HEK293T (cell line): Measurements from ENCODE around the gene PLXNA2.

Experiments used
- CTCF ChIA-PET: fragments of 350-600 bp; formaldehyde crosslinking; extraction: SDS; loops from one replicate; lab custom pipeline; 2021; ENCODE audit warnings: antibody characterized with exemption, inconsistent platforms; lab: Yijun Ruan, JAX
- POLR2A ChIA-PET: fragments of 350-600 bp; formaldehyde crosslinking; extraction: SDS; loops from one replicate; lab custom pipeline; 2020; ENCODE audit warnings: antibody characterized with exemption, inconsistent platforms; lab: Yijun Ruan, JAX
- DNase-seq: peaks from one replicate; pipeline ENCODE4 v3.0.0; 2012; ENCODE audit warnings: mixed read lengths; ENCODE audit errors: extremely low spot score
- ARNT ChIP-seq: fragments of 450-650 bp; IDR thresholded peaks from 2 replicates; pipeline ENCODE4 v1.6.1; 2017; ENCODE audit warnings: mild to moderate bottlenecking
- BHLHE40 ChIP-seq: fragments of 450-650 bp; IDR thresholded peaks from 2 replicates; pipeline ENCODE4 v1.6.1; 2016; ENCODE audit warnings: mild to moderate bottlenecking, moderate library complexity, borderline replicate concordance
- CTBP1 ChIP-seq: fragments of 450-650 bp; IDR thresholded peaks from 2 replicates; pipeline ENCODE4 v1.6.1; 2016; ENCODE audit warnings: borderline replicate concordance
- ELF4 ChIP-seq: fragments of 450-650 bp; IDR thresholded peaks from 2 replicates; pipeline ENCODE4 v1.6.1; 2017; ENCODE audit warnings: antibody characterized with exemption
- FOXA1 ChIP-seq: fragments of 450-650 bp; IDR thresholded peaks from 2 replicates; pipeline ENCODE4 v1.6.1; 2016; ENCODE audit warnings: mild to moderate bottlenecking
- FOXK2 ChIP-seq: fragments of 450-650 bp; IDR thresholded peaks from 2 replicates; pipeline ENCODE4 v1.6.1; 2016; ENCODE audit warnings: mild to moderate bottlenecking
- FOXM1 ChIP-seq: fragments of 450-650 bp; IDR thresholded peaks from 2 replicates; pipeline ENCODE4 v1.6.1; 2017; ENCODE audit warnings: mild to moderate bottlenecking, borderline replicate concordance
- HDGF ChIP-seq: fragments of 450-650 bp; IDR thresholded peaks from 2 replicates; pipeline ENCODE4 v1.6.1; 2017; ENCODE audit warnings: antibody characterized with exemption, borderline replicate concordance
- L3MBTL2 ChIP-seq: fragments of 450-650 bp; conservative IDR thresholded peaks from 2 replicates; pipeline ENCODE4 v1.6.1; 2016; ENCODE audit warnings: mild to moderate bottlenecking
- LEF1 ChIP-seq: fragments of 450-650 bp; IDR thresholded peaks from 2 replicates; pipeline ENCODE4 v1.6.1; 2017; ENCODE audit warnings: mild to moderate bottlenecking, borderline replicate concordance
- NFRKB ChIP-seq: fragments of 450-650 bp; IDR thresholded peaks from 2 replicates; pipeline ENCODE4 v1.6.1; 2016; ENCODE audit warnings: mild to moderate bottlenecking, moderate library complexity
- SP1 ChIP-seq: fragments of 450-650 bp; IDR thresholded peaks from 2 replicates; pipeline ENCODE4 v1.6.1; 2017
- SUZ12 ChIP-seq: fragments of 450-650 bp; IDR thresholded peaks from 2 replicates; pipeline ENCODE4 v1.6.1; 2016; ENCODE audit warnings: mild to moderate bottlenecking
- TARDBP ChIP-seq: fragments of 450-650 bp; IDR thresholded peaks from 2 replicates; pipeline ENCODE4 v1.6.1; 2016
- ZNF384 ChIP-seq: fragments of 450-650 bp; IDR thresholded peaks from 2 replicates; pipeline ENCODE4 v1.6.1; 2016
- TF ChIP-seq, protein P1 (sequence below): fragments of 450-650 bp; IDR thresholded peaks from 2 replicates; pipeline ENCODE4 v1.6.1; 2016

Gene PLXNA2

DNA sequence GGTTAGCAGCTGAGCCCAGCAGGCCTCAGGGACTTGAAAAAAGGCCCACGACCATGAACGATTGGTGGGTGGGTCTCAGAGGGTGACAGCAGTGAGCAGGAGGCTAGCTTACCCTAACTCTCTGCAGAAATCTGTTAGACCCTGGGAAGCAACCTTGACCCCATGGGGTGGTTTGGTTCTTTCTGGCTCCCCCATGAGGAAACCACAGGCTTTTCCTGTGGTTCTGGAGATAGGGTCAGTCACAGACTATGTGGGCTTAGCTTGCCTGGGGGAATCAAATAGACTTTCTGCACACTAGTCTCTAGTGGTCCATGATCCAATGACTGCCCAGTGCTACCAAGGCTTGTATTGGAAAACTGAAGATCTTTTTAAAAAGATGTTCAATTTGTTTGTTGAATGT, 118.1 kb downstream of the PLXNA2 start:
- POLR2A ChIA-PET, result no interaction called here
- CTCF ChIA-PET, result no interaction called here
- no peak for DNase-seq
- no peak for TF ChIP-seq SP1
- TF ChIP-seq BHLHE40, result no peak
- TF ChIP-seq ZNF384, result no peak
- TF ChIP-seq SUZ12, result no peak
- TF ChIP-seq L3MBTL2, result no peak
- no peak for TF ChIP-seq HDGF
- no peak for TF ChIP-seq FOXA1
- no peak for TF ChIP-seq NFRKB
- TF ChIP-seq, protein P1, sequence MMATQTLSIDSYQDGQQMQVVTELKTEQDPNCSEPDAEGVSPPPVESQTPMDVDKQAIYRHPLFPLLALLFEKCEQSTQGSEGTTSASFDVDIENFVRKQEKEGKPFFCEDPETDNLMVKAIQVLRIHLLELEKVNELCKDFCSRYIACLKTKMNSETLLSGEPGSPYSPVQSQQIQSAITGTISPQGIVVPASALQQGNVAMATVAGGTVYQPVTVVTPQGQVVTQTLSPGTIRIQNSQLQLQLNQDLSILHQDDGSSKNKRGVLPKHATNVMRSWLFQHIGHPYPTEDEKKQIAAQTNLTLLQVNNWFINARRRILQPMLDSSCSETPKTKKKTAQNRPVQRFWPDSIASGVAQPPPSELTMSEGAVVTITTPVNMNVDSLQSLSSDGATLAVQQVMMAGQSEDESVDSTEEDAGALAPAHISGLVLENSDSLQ, result no peak
- TF ChIP-seq ELF4, result no peak
- no peak for TF ChIP-seq FOXK2
- TF ChIP-seq LEF1, result no peak
- TF ChIP-seq TARDBP, result no peak
- no peak for TF ChIP-seq ARNT
- TF ChIP-seq FOXM1, result no peak
- no peak for TF ChIP-seq CTBP1

DNA sequence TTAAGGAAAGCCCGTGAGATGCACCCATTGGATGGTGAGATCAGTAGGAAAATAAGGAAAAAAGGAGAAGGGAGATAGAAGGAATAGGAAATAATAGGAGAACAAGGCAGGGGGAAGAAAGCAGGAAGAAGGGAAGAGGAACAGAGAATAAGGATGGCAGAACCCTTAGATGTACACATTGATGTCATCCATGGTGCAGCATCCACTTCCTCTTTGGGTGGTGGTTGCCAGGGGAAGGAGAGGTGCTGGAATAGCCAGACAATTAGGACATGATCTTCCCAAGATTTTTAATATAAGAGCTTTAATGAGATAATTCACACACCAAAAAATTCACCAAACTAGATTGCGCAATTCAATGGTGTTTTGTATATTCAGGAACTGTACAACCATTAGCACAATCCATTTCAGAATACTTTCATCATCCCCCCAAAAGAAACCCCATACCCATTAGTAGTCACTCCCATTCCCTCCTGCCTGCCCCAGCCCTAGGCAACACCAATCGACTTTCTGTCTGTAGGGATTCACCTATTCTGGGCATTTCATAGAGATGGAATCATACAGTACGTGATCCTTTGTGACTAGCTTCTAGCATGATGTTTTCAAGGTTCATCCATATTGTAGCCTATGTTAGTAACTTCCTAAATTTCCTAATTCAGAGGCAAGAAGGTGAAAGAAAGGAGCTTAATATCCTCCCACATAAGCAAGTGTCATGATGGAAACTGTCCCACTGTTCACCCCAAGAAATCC, 121.4 kb downstream of the PLXNA2 start:
- DNase-seq, result no peak
- TF ChIP-seq CTBP1 (no peak), BHLHE40 (no peak), FOXA1 (no peak), NFRKB (no peak), TARDBP (no peak), SP1 (no peak), HDGF (no peak), FOXK2 (no peak), ARNT (no peak), FOXM1 (no peak), SUZ12 (no peak), ELF4 (no peak), ZNF384 (no peak)
- TF ChIP-seq, protein P1, result no peak
- POLR2A ChIA-PET, result no interaction called here
- CTCF ChIA-PET, result interaction anchor here (1.2 to 1.4 kb wide), 2 partner anchors 9 to 13 kb away, joined by 4 to 9 read pairs; no protein-coding TSS in a partner anchor

DNA sequence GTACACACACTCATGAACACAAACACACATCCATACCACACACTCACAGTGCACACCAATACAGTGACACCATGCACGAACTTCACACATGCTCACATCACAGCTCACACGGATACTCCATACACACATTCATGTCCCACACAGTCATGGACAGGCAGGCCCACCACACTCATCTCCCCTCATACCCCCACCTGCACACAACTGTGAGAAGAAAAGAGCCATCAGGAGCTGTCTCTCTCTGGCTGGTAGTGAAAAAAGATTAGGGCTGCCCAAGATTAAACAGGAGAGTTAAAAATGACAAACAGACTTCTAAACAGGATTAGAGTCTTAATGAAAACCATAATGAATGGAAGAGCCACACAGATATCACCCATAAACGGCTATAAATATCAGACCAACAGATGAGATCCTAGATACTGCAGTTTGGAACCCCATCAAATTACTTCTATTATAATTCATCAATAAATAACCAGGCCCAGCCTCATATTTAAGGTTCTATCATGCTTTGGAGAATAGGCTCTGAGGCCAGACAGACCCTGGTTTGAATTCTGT, 122.3 kb downstream of the PLXNA2 start:
- ChIA-PET POLR2A (no interaction called here), CTCF (no interaction called here)
- no peak for DNase-seq
- TF ChIP-seq FOXM1 (no peak), ZNF384 (no peak), HDGF (no peak), FOXA1 (no peak), LEF1 (no peak), ARNT (no peak), CTBP1 (no peak), L3MBTL2 (no peak), ELF4 (no peak), FOXK2 (no peak), SP1 (no peak), SUZ12 (no peak)

DNA sequence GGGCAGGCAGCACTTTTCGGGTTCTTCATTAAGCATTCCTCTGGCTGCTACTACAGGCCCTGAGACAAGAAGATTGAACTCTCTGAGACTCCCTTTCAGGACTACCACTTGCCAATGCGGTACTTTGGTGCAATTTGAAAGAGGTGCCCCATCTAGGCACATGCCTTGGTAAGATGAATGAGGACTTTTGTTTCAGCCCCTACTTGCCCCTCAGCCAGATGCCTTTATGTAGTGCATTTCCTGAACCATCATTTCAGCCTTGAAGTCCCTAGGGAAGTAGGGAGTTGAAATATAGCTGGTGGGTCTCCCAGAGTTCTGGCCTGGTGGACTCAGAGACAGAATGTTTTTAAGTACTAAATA, 123.8 kb downstream of the PLXNA2 start:
- TF ChIP-seq L3MBTL2, result no peak
- no peak for TF ChIP-seq ZNF384
- TF ChIP-seq FOXM1, result no peak
- TF ChIP-seq FOXK2, result no peak
- no peak for TF ChIP-seq HDGF
- TF ChIP-seq, protein P1, result no peak
- no peak for TF ChIP-seq LEF1
- TF ChIP-seq ELF4, result no peak
- no peak for DNase-seq
- ChIA-PET POLR2A (no interaction called here), CTCF (no interaction called here)

DNA sequence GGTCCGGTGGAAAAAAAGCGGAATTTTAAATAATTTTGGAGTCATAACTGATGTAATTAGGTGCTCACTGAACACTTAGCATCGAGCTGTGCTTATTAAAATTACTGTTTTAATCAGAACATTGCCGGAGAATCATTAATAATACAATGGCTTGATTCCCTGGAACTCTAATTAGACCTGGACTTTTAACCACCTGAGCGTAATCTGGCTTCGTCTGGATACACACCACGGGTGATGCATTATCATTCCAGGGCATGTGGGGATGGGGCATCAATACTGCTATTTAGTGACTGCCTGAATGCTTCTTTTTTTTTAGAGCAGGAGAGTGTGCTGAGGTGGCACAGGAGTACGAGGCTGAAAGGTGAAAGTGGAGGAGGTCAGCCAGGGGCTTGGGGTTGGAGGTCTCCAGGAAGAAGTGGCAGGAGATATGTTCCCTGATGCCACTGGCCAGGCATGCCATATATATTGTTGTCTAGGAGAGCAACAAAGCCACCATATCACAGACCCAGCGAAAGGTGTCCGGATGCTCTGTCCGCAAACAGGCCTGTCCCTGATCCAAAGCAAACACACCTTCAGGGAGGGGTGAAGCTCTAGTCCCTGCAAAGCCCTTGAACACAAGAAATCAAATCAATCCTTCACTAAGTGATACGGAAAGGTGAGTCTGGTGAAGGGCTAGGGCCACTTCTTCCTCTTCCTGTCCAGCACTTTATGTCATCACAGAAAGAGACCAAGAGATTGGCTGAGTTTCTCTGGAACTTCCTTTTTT, 125.2 kb downstream of the PLXNA2 start:
- DNase-seq, result no peak
- no peak for TF ChIP-seq SUZ12
- TF ChIP-seq CTBP1, result no peak
- no peak for TF ChIP-seq ZNF384
- TF ChIP-seq HDGF, result no peak
- TF ChIP-seq BHLHE40, result no peak
- TF ChIP-seq ELF4, result no peak
- no peak for TF ChIP-seq SP1
- no peak for TF ChIP-seq LEF1
- POLR2A ChIA-PET, result no interaction called here
- CTCF ChIA-PET, result interaction anchor here (0.7 kb wide), 2 partner anchors 209 to 234 kb away, joined by 3 to 6 read pairs; no protein-coding TSS in a partner anchor
